Activated gamma-delta T cell (primary cell): ENCODE measurements around the gene PTCH1.
A peak's percentile ranks its signal among the peaks of the same experiment; 100 is the strongest.

Source experiments
- DNase-seq: peaks from one replicate; lab custom pipeline; 2025; lab: John Stamatoyannopoulos, UW

Gene PTCH1

GRCh38 chr9:95463148-95464060 lies 53.4 kb downstream of the PTCH1 start:
- no peak for DNase-seq

GRCh38 chr9:95462249-95463147 lies 54.3 kb downstream of the PTCH1 start:
- DNase-seq: peak; percentile 33

GRCh38 chr9:95461448-95462248 lies 55.1 kb downstream of the PTCH1 start:
- DNase-seq: no peak

- no peak for DNase-seq
These were observed 56.1 kb downstream of the PTCH1 start for GRCh38 chr9:95460518-95461164.

- DNase-seq: no peak
These were observed 56.8 kb downstream of the PTCH1 start for GRCh38 chr9:95459851-95460517.

GRCh38 chr9:95459178-95459577 lies 57.6 kb downstream of the PTCH1 start:
- DNase-seq: no peak

GRCh38 chr9:95458666-95459065 lies 58.1 kb downstream of the PTCH1 start:
- DNase-seq: no peak

GRCh38 chr9:95457769-95458168 lies 59.0 kb downstream of the PTCH1 start:
- no peak for DNase-seq

GRCh38 chr9:95455714-95456113 lies 61.1 kb downstream of the PTCH1 start:
- DNase-seq: no peak

- no peak for DNase-seq
These were observed 64.6 kb downstream of the PTCH1 start for GRCh38 chr9:95452176-95452575.

- no peak for DNase-seq
These were observed 65.7 kb downstream of the PTCH1 start for GRCh38 chr9:95451065-95451426.

GRCh38 chr9:95450171-95451064 lies 66.4 kb downstream of the PTCH1 start:
- DNase-seq: no peak

GRCh38 chr9:95449016-95449415 lies 67.8 kb downstream of the PTCH1 start:
- no peak for DNase-seq

GRCh38 chr9:95447660-95448420 lies 68.9 kb downstream of the PTCH1 start:
- no peak for DNase-seq

- no peak for DNase-seq
These were observed 69.8 kb downstream of the PTCH1 start for GRCh38 chr9:95446984-95447383.

- no peak for DNase-seq
These were observed 70.5 kb downstream of the PTCH1 start for GRCh38 chr9:95446259-95446658.

GRCh38 chr9:95444160-95444559 lies 72.6 kb downstream of the PTCH1 start:
- no peak for DNase-seq

- no peak for DNase-seq
These were observed 73.5 kb downstream of the PTCH1 start for GRCh38 chr9:95443301-95443700.

GRCh38 chr9:95441081-95441480 lies 75.7 kb downstream of the PTCH1 start:
- DNase-seq: no peak
